Ishikawa (cell line): ENCODE results near the gene ARHGEF7.

ENCODE experiments used
- CEBPB ChIP-seq: IDR thresholded peaks from 2 replicates; pipeline ENCODE4 v1.6.1; 2012
- CREB1 ChIP-seq: IDR thresholded peaks from 2 replicates; pipeline ENCODE4 v1.6.1; 2012; ENCODE audit warnings: low read depth
- EP300 ChIP-seq: IDR thresholded peaks from 2 replicates; pipeline ENCODE4 v1.6.1; 2012; ENCODE audit warnings: borderline replicate concordance
- NFIC ChIP-seq: IDR thresholded peaks from 2 replicates; pipeline ENCODE4 v1.6.1; 2012
- TF ChIP-seq, protein P1 (sequence below): IDR thresholded peaks from 2 replicates; pipeline ENCODE4 v1.6.1; 2012

DNA sequence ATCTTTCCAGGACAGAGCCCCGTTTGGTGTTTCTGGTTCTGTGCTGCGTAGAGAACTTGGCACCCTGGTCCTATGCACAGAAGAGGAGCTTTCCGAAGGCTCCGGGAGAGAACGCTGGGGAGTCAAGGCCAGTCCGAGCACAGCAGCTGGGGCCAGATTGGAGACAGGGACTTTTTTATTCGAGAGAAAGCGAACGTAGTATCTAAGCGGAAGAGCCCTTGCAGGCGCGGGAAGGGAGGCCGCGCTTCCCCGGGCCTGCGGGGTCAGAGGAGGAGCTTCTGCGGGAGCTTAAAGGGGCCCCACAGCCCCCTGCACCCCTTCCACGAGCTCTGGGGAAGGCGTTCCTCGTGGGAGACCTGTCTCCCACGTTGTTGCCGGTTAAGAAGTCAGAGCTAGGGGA lies 48.6 kb upstream of the ARHGEF7 start:
- TF ChIP-seq CREB1 (no peak), EP300 (no peak), NFIC (no peak), CEBPB (no peak)
- TF ChIP-seq, protein P1, sequence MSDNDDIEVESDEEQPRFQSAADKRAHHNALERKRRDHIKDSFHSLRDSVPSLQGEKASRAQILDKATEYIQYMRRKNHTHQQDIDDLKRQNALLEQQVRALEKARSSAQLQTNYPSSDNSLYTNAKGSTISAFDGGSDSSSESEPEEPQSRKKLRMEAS = no peak
